HCT116 (cell line): Measurements from ENCODE around the gene GSTA1. TPM values are rescaled to one million over a fixed set of nuclear protein-coding genes. Genes with fewer than 3 reads are reported as not detected.

ENCODE experiments used
- ATAC-seq: fragments of 200-7000 bp; cut with Tn5 transposase; 2 replicates; pipeline ENCODE4 v1.9.1; 2020; ENCODE audit warnings: mild to moderate bottlenecking, moderate library complexity
- BruUV-seq: library from RNA; stranded (reverse); fragments of 400-500 nt; replicated peaks from 2 replicates; lab custom pipeline; 2021; lab: Mats Ljungman, UMichigan
- CTCF ChIA-PET: fragments of 300-600 bp; sonication (Branson Sonifier 250); formaldehyde crosslinking; loops from one replicate; lab custom pipeline; 2021; ENCODE audit warnings: antibody characterized with exemption; lab: Charles Lee
- POLR2A ChIA-PET: fragments of 300-600, 350-600 bp; sonication (Branson Sonifier 250); formaldehyde crosslinking; loops from one replicate; lab custom pipeline; 2021; ENCODE audit warnings: antibody characterized with exemption; lab: Charles Lee
- RAD21 ChIA-PET, 2 experiments: fragments of 300-600 bp; sonication (Branson Sonifier 250); formaldehyde crosslinking; loops; one replicate each; lab custom pipeline; 2023; ENCODE audit warnings: low total read pairs in 2 of 2; ENCODE audit not compliant: uncharacterized antibody in 2 of 2, unreplicated experiment in 2 of 2, low non-redundant PET in 1 of 2; lab: Charles Lee
- DNase-seq: peaks from one replicate; pipeline ENCODE4 v3.0.0-alpha.2; 2010; ENCODE audit warnings: low read depth, low spot score
- H2AFZ ChIP-seq: fragments of 200-600 bp; shearing (Covaris generic), sonication (generic); 2 replicates; pipeline ENCODE4 v1.6.1; 2017; ENCODE audit warnings: low read depth, mixed run types, mixed read lengths, antibody characterized with exemption, low read length; ENCODE audit not compliant: poor library complexity, severe bottlenecking
- H3K27ac ChIP-seq: 2 replicates; pipeline ENCODE4 v1.5.1; 2012; ENCODE audit warnings: low read depth, low read length
- H3K27me3 ChIP-seq: fragments of 200-600 bp; sonication (generic); 2 replicates; pipeline ENCODE4 v1.6.1; 2016; ENCODE audit warnings: mixed run types, low read length, mixed read lengths; ENCODE audit not compliant: insufficient read depth
- H3K36me3 ChIP-seq, 2 experiments: fragments of 200-500 bp in 1 of 2; fragments of 200-600 bp in 1 of 2; sonication (Bioruptor generic) in 1 of 2; sonication (generic) in 1 of 2; 2 replicates each; pipeline versions ENCODE4 v1.5.1 to v1.6.1; 2014 to 2016; ENCODE audit warnings: low read length in 2 of 2, inconsistent platforms in 1 of 2, mixed read lengths in 1 of 2, mixed run types in 1 of 2; ENCODE audit not compliant: insufficient read depth in 2 of 2, control insufficient read depth in 1 of 2
- H3K4me1 ChIP-seq, 2 experiments: fragments of 200-600 bp in 1 of 2; sonication (generic) in 1 of 2; 2 replicates each; pipeline versions ENCODE4 v1.5.1 to v1.6.1; 2012 to 2017; ENCODE audit warnings: low read length in 2 of 2, inconsistent platforms in 1 of 2, mild to moderate bottlenecking in 1 of 2, mixed read lengths in 1 of 2, mixed run types in 1 of 2, moderate library complexity in 1 of 2; ENCODE audit not compliant: insufficient read depth in 2 of 2, control insufficient read depth in 1 of 2
- H3K4me2 ChIP-seq: fragments of 200-600 bp; sonication (generic); 2 replicates; pipeline ENCODE4 v1.6.1; 2017; ENCODE audit warnings: mixed run types, low read length, mixed read lengths
- H3K4me3 ChIP-seq, 2 experiments: fragments of 200-600 bp in 1 of 2; sonication (generic) in 1 of 2; replicated peaks in 1 of 2; 2 replicates each; pipeline ENCODE4 v1.5.1; 2011 to 2016; ENCODE audit warnings: low read length in 2 of 2, control low read depth in 1 of 2, low read depth in 1 of 2, mild to moderate bottlenecking in 1 of 2, mixed read lengths in 1 of 2, mixed run types in 1 of 2
- H3K79me2 ChIP-seq: fragments of 200-600 bp; sonication (generic); 2 replicates; pipeline ENCODE4 v1.6.1; 2017; ENCODE audit warnings: mild to moderate bottlenecking, mixed run types, low read length, moderate library complexity, mixed read lengths; ENCODE audit not compliant: insufficient read depth
- H3K9ac ChIP-seq: fragments of 200-600 bp; sonication (generic); 2 replicates; pipeline ENCODE4 v1.6.1; 2016; ENCODE audit warnings: low read length, mixed read lengths
- H3K9me2 ChIP-seq: fragments of 200-600 bp; sonication (generic), shearing (Covaris generic); 2 replicates; pipeline ENCODE4 v1.6.1; 2017; ENCODE audit warnings: mixed run types, mild to moderate bottlenecking, moderate library complexity; ENCODE audit not compliant: insufficient read depth
- H3K9me3 ChIP-seq, 2 experiments: fragments of 200-500 bp in 1 of 2; fragments of 200-600 bp in 1 of 2; sonication (Bioruptor generic) in 1 of 2; sonication (generic) in 1 of 2; 2 replicates each; pipeline ENCODE4 v1.6.1; 2014 to 2017; ENCODE audit warnings: low read length in 2 of 2, mixed read lengths in 2 of 2, inconsistent platforms in 1 of 2, low read depth in 1 of 2, mild to moderate bottlenecking in 1 of 2, mixed run types in 1 of 2, moderate library complexity in 1 of 2; ENCODE audit not compliant: control insufficient read depth in 1 of 2, insufficient read depth in 1 of 2
- H4K20me1 ChIP-seq: fragments of 200-600 bp; sonication (generic), shearing (Covaris generic); 2 replicates; pipeline ENCODE4 v1.6.1; 2017; ENCODE audit warnings: mixed run types, mild to moderate bottlenecking, moderate library complexity; ENCODE audit not compliant: insufficient read depth
- ATF3 ChIP-seq: IDR thresholded peaks from 2 replicates; pipeline ENCODE4 v1.6.1; 2012
- CBX3 ChIP-seq: IDR thresholded peaks from 2 replicates; pipeline ENCODE4 v1.6.1; 2012; ENCODE audit warnings: low read depth
- CEBPB ChIP-seq: IDR thresholded peaks from 2 replicates; pipeline ENCODE4 v1.6.1; 2012; ENCODE audit warnings: low read depth
- CTCF ChIP-seq, 3 experiments: fragments of 200-600 bp in 1 of 3; sonication (generic) in 1 of 3; IDR thresholded peaks in 2 of 3; conservative IDR thresholded peaks in 1 of 3; 2 replicates each; pipeline ENCODE4 v1.5.1; 2012 to 2017; ENCODE audit warnings: low read depth in 2 of 3, low read length in 2 of 3, antibody characterized with exemption in 1 of 3, borderline replicate concordance in 1 of 3, control low read depth in 1 of 3, mild to moderate bottlenecking in 1 of 3, mixed read lengths in 1 of 3, mixed run types in 1 of 3, moderate library complexity in 1 of 3; ENCODE audit not compliant: insufficient read depth in 1 of 3
- ELF1 ChIP-seq: IDR thresholded peaks from 2 replicates; pipeline ENCODE4 v1.6.1; 2012; ENCODE audit warnings: low read depth, borderline replicate concordance
- EZH2 ChIP-seq: fragments of 200-600 bp; sonication (generic); IDR thresholded peaks from 2 replicates; pipeline ENCODE4 v1.6.1; 2017; ENCODE audit warnings: antibody characterized with exemption, mixed run types
- JUND ChIP-seq: IDR thresholded peaks from 2 replicates; pipeline ENCODE4 v1.6.1; 2012
- POLR2AphosphoS5 ChIP-seq: IDR thresholded peaks from 2 replicates; pipeline ENCODE4 v1.6.1; 2011; ENCODE audit warnings: mild to moderate bottlenecking, low read depth, low read length, moderate library complexity
- RAD21 ChIP-seq: IDR thresholded peaks from 2 replicates; pipeline ENCODE4 v1.6.1; 2012; ENCODE audit warnings: low read depth, mild to moderate bottlenecking
- SIN3A ChIP-seq: IDR thresholded peaks from 2 replicates; pipeline ENCODE4 v1.6.1; 2012; ENCODE audit warnings: low read depth
- SP1 ChIP-seq: IDR thresholded peaks from 2 replicates; pipeline ENCODE4 v1.6.1; 2012; ENCODE audit warnings: low read depth
- SRF ChIP-seq: IDR thresholded peaks from 2 replicates; pipeline ENCODE4 v1.6.1; 2012; ENCODE audit warnings: low read depth
- TCF7L2 ChIP-seq: IDR thresholded peaks from 2 replicates; pipeline ENCODE4 v1.7.0; 2011; ENCODE audit warnings: borderline replicate concordance, inconsistent platforms; ENCODE audit not compliant: insufficient read depth, insufficient read length; ENCODE audit errors: extremely low read depth
- YY1 ChIP-seq: IDR thresholded peaks from 2 replicates; pipeline ENCODE4 v1.6.1; 2011; ENCODE audit warnings: low read length, low read depth, moderate library complexity, mild to moderate bottlenecking; ENCODE audit not compliant: insufficient replicate concordance; ENCODE audit errors: extremely low read depth
- ZFX ChIP-seq: fragments of 450-650 bp; IDR thresholded peaks from 2 replicates; pipeline ENCODE4 v1.6.1; 2017
- ZNF274 ChIP-seq: fragments of 200-500 bp; sonication (Bioruptor generic); IDR thresholded peaks from 2 replicates; pipeline ENCODE4 v1.6.1; 2014; ENCODE audit warnings: mild to moderate bottlenecking, low read depth, low read length, inconsistent platforms
- intact Hi-C: fragments of 100-400 bp; cut with micrococcal nuclease; formaldehyde crosslinking; loops from 2 replicates; pipeline ENCODE4 v1.10.0; 2022
- total RNA-seq: library from RNA; stranded (reverse); gene quantifications from one replicate; pipeline ENCODE4 v1.2.1, GENCODE V29; 2021; ENCODE audit not compliant: unreplicated experiment
- TF ChIP-seq, protein P1 (sequence below): IDR thresholded peaks from 2 replicates; pipeline ENCODE4 v1.6.1; 2011; ENCODE audit warnings: mild to moderate bottlenecking, low read length, moderate library complexity; ENCODE audit not compliant: insufficient replicate concordance; ENCODE audit errors: extremely low read depth
- TF ChIP-seq, protein P2 (sequence below): IDR thresholded peaks from 2 replicates; pipeline ENCODE4 v1.6.1; 2012
- TF ChIP-seq, protein P3 (sequence below): IDR thresholded peaks from 2 replicates; pipeline ENCODE4 v1.6.1; 2012; ENCODE audit warnings: low read depth

The GSTA1 gene
- total RNA-seq, 1 experiment from 2014 or later, result 0.57 TPM

GRCh38 chr6:52801188-52801841, 2.3 kb downstream of the GSTA1 start:
- Histone ChIP-seq H3K4me1 (no peaks in the 10 kb centered on the region), H3K4me3 (no peak overlapping the region), H3K27ac (no peak overlapping the region)
- CTCF ChIA-PET, result no interaction called here
- ATAC-seq, result no peak
- TF ChIP-seq CTCF (IDR thresholded peaks at IDR 0.05 in 2 of 3, conservative IDR thresholded peaks at IDR 0.05 in 1 of 3; ENCODE audit: borderline replicate concordance in 1 of 3, insufficient read depth in 1 of 3, low read depth in 2 of 3, low read length in 2 of 3) (no peak), CEBPB (no peak), SRF (no peak), ELF1 (no peak), ZFX (no peak), POLR2AphosphoS5 (no peak), YY1 (no peak), SP1 (no peak), EZH2 (no peak), JUND (no peak), TCF7L2 (no peak), ATF3 (no peak), CBX3 (no peak), ZNF274 (no peak), RAD21 (no peak), SIN3A (no peak)
- TF ChIP-seq, protein P1, sequence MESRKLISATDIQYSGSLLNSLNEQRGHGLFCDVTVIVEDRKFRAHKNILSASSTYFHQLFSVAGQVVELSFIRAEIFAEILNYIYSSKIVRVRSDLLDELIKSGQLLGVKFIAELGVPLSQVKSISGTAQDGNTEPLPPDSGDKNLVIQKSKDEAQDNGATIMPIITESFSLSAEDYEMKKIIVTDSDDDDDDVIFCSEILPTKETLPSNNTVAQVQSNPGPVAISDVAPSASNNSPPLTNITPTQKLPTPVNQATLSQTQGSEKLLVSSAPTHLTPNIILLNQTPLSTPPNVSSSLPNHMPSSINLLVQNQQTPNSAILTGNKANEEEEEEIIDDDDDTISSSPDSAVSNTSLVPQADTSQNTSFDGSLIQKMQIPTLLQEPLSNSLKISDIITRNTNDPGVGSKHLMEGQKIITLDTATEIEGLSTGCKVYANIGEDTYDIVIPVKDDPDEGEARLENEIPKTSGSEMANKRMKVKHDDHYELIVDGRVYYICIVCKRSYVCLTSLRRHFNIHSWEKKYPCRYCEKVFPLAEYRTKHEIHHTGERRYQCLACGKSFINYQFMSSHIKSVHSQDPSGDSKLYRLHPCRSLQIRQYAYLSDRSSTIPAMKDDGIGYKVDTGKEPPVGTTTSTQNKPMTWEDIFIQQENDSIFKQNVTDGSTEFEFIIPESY, result no peak
- TF ChIP-seq, protein P2, sequence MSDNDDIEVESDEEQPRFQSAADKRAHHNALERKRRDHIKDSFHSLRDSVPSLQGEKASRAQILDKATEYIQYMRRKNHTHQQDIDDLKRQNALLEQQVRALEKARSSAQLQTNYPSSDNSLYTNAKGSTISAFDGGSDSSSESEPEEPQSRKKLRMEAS, result no peak
- TF ChIP-seq, protein P3, sequence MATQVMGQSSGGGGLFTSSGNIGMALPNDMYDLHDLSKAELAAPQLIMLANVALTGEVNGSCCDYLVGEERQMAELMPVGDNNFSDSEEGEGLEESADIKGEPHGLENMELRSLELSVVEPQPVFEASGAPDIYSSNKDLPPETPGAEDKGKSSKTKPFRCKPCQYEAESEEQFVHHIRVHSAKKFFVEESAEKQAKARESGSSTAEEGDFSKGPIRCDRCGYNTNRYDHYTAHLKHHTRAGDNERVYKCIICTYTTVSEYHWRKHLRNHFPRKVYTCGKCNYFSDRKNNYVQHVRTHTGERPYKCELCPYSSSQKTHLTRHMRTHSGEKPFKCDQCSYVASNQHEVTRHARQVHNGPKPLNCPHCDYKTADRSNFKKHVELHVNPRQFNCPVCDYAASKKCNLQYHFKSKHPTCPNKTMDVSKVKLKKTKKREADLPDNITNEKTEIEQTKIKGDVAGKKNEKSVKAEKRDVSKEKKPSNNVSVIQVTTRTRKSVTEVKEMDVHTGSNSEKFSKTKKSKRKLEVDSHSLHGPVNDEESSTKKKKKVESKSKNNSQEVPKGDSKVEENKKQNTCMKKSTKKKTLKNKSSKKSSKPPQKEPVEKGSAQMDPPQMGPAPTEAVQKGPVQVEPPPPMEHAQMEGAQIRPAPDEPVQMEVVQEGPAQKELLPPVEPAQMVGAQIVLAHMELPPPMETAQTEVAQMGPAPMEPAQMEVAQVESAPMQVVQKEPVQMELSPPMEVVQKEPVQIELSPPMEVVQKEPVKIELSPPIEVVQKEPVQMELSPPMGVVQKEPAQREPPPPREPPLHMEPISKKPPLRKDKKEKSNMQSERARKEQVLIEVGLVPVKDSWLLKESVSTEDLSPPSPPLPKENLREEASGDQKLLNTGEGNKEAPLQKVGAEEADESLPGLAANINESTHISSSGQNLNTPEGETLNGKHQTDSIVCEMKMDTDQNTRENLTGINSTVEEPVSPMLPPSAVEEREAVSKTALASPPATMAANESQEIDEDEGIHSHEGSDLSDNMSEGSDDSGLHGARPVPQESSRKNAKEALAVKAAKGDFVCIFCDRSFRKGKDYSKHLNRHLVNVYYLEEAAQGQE, result no peak
- TF ChIP-seq, all 23 proteins: peak for 0
- Histone ChIP-seq H3K9me3 (no peaks in the 10 kb centered on the region), H3K4me2 (no peak overlapping the region), H4K20me1 (no peaks in the 10 kb centered on the region), H3K36me3 (no peaks in the 10 kb centered on the region), H2AFZ (no peak overlapping the region), H3K79me2 (no peaks in the 10 kb centered on the region), H3K9ac (no peak overlapping the region), H3K9me2 (no peaks in the 10 kb centered on the region), H3K27me3 (no peaks in the 10 kb centered on the region)
- BruUV-seq, result no TSS peak
- ChIA-PET RAD21 (no interaction called here), POLR2A (no interaction called here)
- intact Hi-C loops, result no loop called here
- no peak for DNase-seq
